ENCODE measurements around the gene AP3D1.

Gene AP3D1

GRCh38 chr19:2061495-2062388, 89.6 kb downstream of the AP3D1 start:
- DNase-seq (ENCODE audit: low read depth, low spot score) = peak; percentile 97

GRCh38 chr19:2060884-2061494, 90.4 kb downstream of the AP3D1 start:
- no peak for DNase-seq (ENCODE audit: low read depth, low spot score)

GRCh38 chr19:2059422-2060201, 91.8 kb downstream of the AP3D1 start:
- DNase-seq (ENCODE audit: low read depth, low spot score) = no peak

GRCh38 chr19:2058570-2059421, 92.6 kb downstream of the AP3D1 start:
- DNase-seq (ENCODE audit: low read depth, low spot score) = no peak

GRCh38 chr19:2057484-2058469, 93.6 kb downstream of the AP3D1 start:
- no peak for DNase-seq (ENCODE audit: low read depth, low spot score)

GRCh38 chr19:2056837-2057192, 94.6 kb downstream of the AP3D1 start:
- no peak for DNase-seq (ENCODE audit: low read depth, low spot score)

- DNase-seq (ENCODE audit: low read depth, low spot score) = no peak
Observed at GRCh38 chr19:2055931-2056836, 95.2 kb downstream of the AP3D1 start.

GRCh38 chr19:2054763-2055162, 96.6 kb downstream of the AP3D1 start:
- DNase-seq (ENCODE audit: low read depth, low spot score) = no peak

GRCh38 chr19:2053601-2054389, 97.6 kb downstream of the AP3D1 start:
- DNase-seq (ENCODE audit: low read depth, low spot score) = no peak

- DNase-seq (ENCODE audit: low read depth, low spot score) = no peak
Observed at GRCh38 chr19:2051773-2052704, 99.3 kb downstream of the AP3D1 start.

GRCh38 chr19:2050991-2051772, 100.2 kb downstream of the AP3D1 start, which contains the start of gene MKNK2:
MKNK2 (minus strand) TSS chr19:2051244; CDS start chr19:2050851, 393 bp downstream.
- DNase-seq (ENCODE audit: low read depth, low spot score) = peak; percentile 93

Data from activated CD4-positive, CD25-positive, alpha-beta regulatory T cell treated with anti-CD3 and anti-CD28 coated beads, Interleukin-2, amount 50 U/mL, for 16 hours (primary cell).